GM10248 (cell line): ENCODE data around the gene ZNF784.
"Not testable (repeated sequence)": the region's sequence is repeated elsewhere in the genome, so short reads cannot be mapped to it uniquely, and the experiment has no call there.

Experiments
- CTCF ChIA-PET: fragments of 300-600 bp; sonication (Branson Sonifier 250); formaldehyde crosslinking; extraction: SDS; loops from one replicate; lab custom pipeline; 2021; ENCODE audit warnings: antibody characterized with exemption; lab: Yijun Ruan, JAX
- POLR2A ChIA-PET: fragments of 350-650 bp; sonication (Branson Sonifier 250); formaldehyde crosslinking; extraction: SDS; loops from one replicate; lab custom pipeline; 2020; ENCODE audit warnings: antibody characterized with exemption; lab: Yijun Ruan, JAX
- DNase-seq: peaks from one replicate; pipeline ENCODE4 v3.0.0; 2012; ENCODE audit errors: extremely low spot score
- TF ChIP-seq, protein P1 (sequence below): IDR thresholded peaks from 2 replicates; pipeline ENCODE4 v1.5.1; 2012; ENCODE audit warnings: mild to moderate bottlenecking, low read depth; ENCODE audit errors: extremely low read depth, missing control alignments, control extremely low read depth

ZNF784 gene

DNA sequence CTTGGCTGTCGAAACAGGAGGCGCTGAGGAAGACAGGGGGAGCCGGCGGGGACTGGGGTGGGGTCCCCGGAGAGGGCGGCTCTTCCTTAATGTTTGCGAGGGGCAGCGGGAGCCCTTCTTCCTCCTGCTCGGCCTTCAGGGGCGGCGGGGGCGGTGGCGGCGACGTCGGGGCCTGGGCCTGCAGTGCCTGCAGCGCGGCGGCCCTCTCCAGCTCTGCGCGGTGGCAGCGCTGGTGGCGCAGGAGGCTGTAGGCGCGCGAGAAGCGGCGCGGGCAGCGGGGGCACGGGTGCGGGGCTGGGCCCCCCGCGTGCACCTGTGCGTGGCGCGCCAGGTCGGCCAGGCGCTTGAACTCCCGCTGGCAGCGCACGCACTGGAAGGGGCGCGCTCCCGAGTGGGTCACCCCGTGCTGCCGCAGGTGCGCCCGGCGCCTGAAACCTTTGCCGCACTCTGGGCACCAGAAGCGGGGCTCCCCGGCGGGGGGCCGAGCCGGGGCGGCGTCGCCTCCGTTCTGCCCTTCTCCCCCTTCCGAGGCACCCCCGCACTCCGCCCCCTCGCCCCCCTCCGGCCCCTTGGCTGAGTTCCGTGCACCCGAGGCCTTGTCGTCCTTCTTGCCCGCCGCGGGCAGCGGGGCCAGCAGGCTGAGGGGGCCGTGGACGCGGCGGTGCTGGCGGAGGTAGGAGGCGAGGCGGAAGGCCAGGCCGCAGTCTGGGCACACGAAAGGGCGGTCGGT, 46.2 kb downstream of the ZNF784 start:
- CTCF ChIA-PET = interaction anchor here (0.7 kb wide), 1 partner anchor 54 kb away, joined by 3 read pairs; no protein-coding TSS in a partner anchor
- TF ChIP-seq, protein P1, sequence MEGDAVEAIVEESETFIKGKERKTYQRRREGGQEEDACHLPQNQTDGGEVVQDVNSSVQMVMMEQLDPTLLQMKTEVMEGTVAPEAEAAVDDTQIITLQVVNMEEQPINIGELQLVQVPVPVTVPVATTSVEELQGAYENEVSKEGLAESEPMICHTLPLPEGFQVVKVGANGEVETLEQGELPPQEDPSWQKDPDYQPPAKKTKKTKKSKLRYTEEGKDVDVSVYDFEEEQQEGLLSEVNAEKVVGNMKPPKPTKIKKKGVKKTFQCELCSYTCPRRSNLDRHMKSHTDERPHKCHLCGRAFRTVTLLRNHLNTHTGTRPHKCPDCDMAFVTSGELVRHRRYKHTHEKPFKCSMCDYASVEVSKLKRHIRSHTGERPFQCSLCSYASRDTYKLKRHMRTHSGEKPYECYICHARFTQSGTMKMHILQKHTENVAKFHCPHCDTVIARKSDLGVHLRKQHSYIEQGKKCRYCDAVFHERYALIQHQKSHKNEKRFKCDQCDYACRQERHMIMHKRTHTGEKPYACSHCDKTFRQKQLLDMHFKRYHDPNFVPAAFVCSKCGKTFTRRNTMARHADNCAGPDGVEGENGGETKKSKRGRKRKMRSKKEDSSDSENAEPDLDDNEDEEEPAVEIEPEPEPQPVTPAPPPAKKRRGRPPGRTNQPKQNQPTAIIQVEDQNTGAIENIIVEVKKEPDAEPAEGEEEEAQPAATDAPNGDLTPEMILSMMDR = no peak
- POLR2A ChIA-PET = interaction anchor here (0.5 kb wide), 1 partner anchor 1706 kb away, joined by 3 read pairs; no protein-coding TSS in a partner anchor
- DNase-seq = no peak

DNA sequence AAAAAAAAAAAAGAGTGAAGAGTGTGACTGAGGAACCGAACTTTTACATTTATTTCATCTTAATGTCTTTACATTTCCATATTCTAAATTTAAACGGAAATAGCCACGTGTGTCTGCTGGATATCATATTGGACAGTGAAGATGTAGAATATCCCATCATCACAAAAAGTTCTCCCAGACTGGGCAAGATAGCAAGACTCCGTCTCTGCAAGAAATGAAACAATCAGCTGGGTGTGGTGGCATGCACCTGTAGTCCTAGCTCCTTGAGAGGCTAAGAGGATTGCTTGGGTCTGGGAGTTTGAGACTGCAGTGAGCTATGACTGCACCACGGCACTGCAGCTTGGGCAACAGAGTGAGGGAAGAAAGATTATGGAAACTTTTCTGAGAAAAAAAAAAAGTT, 47.6 kb downstream of the ZNF784 start:
- ChIA-PET CTCF (no interaction called here), POLR2A (no interaction called here)
- DNase-seq = no peak
- TF ChIP-seq, protein P1 = no peak

DNA sequence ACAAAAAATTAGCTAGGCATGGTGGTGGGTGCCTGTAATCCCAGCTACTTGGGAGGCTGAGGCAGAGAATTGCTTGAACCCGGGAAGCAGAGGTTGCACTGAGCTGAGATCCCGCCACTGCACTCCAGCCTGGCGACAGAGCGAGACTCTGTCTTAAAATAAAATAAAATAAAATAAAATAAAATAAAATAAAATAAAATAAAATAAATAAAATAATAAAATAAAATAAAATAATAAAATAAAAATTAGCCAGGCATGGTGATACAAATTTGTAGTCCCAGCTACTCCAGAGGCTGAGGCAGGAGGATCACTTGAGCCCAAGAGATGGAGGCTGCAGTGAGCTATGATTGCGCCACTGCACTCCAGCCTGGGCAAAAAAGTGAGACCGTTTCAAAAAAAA, 50.4 kb downstream of the ZNF784 start:
- DNase-seq, POLR2A ChIA-PET: not testable (repeated sequence)
- CTCF ChIA-PET = interaction anchor here (1.4 to 2.3 kb wide), 2 partner anchors 70 to 107 kb away, joined by 4 to 7 read pairs; no protein-coding TSS in a partner anchor
